A549 (cell line): ENCODE measurements around the gene SMAP1. TPM values are rescaled to one million over a fixed set of nuclear protein-coding genes. Genes with fewer than 3 reads are reported as not detected.

Source experiments
- ATAC-seq, 2 experiments: fragments of 200-7000 bp in 1 of 2; fragments of >200 bp in 1 of 2; cut with Nextera tagmentation in 1 of 2; cut with Tn5 transposase in 1 of 2; 3 replicates each; pipeline versions ENCODE4 v1.8.0 to v1.9.1; 2018 to 2020; ENCODE audit warnings: mild to moderate bottlenecking in 1 of 2, moderate library complexity in 1 of 2
- CTCF ChIA-PET: fragments of 300-600 bp; sonication (Branson Sonifier 250); formaldehyde crosslinking; extraction: SDS; loops from one replicate; lab custom pipeline; 2021; ENCODE audit warnings: antibody characterized with exemption, inconsistent platforms; lab: Yijun Ruan, JAX
- POLR2A ChIA-PET: fragments of 350-600 bp; formaldehyde crosslinking; extraction: SDS; loops from one replicate; lab custom pipeline; 2021; ENCODE audit warnings: antibody characterized with exemption, inconsistent platforms; lab: Yijun Ruan, JAX
- DNase-seq, 2 experiments: peaks; one replicate each; pipeline versions ENCODE4 v3.0.0 to v3.0.0-alpha.2; 2011 to 2016; ENCODE audit warnings: low read depth in 1 of 2, low spot score in 1 of 2
- FAIRE-seq: peaks from 2 replicates; lab custom pipeline; 2011; peaks lifted over from hg19 to GRCh38; lab: Jason Lieb, UNC
- H3K27ac ChIP-seq, 2 experiments: fragments of >200 bp; sonication (Bioruptor Twin); formaldehyde crosslinking; 3 replicates each; pipeline ENCODE4 v1.5.1; 2016 to 2017
- H3K4me1 ChIP-seq: fragments of >200 bp; sonication (Bioruptor Twin); formaldehyde crosslinking; 3 replicates; pipeline ENCODE4 v1.6.1; 2016
- H3K4me2 ChIP-seq: fragments of >200 bp; sonication (Bioruptor Twin); formaldehyde crosslinking; 3 replicates; pipeline ENCODE4 v1.6.1; 2016
- H3K4me3 ChIP-seq: fragments of >200 bp; sonication (Bioruptor Twin); formaldehyde crosslinking; 3 replicates; pipeline ENCODE4 v1.5.1; 2016
- H3K9me3 ChIP-seq: fragments of >200 bp; sonication (Bioruptor Twin); formaldehyde crosslinking; 3 replicates; pipeline ENCODE4 v1.6.1; 2016
- CEBPB ChIP-seq, 2 experiments: fragments of >200 bp in 1 of 2; sonication (Bioruptor Twin) in 1 of 2; formaldehyde crosslinking in 1 of 2; IDR thresholded peaks; 2 replicates each; pipeline ENCODE4 v1.6.1; 2012 to 2016
- CHD4 ChIP-seq: fragments of 200-600 bp; sonication (generic); IDR thresholded peaks from 2 replicates; pipeline ENCODE4 v1.6.1; 2016; ENCODE audit warnings: antibody characterized with exemption, mild to moderate bottlenecking, borderline replicate concordance
- CTCF ChIP-seq: fragments of >200 bp; sonication (Bioruptor Twin); formaldehyde crosslinking; IDR thresholded peaks from 3 replicates; pipeline ENCODE4 v1.5.1; 2016
- E2F6 ChIP-seq: IDR thresholded peaks from 2 replicates; pipeline ENCODE4 v1.6.1; 2012; ENCODE audit warnings: low read depth, borderline replicate concordance
- ELK1 ChIP-seq: fragments of 150-350 bp; IDR thresholded peaks from 2 replicates; pipeline ENCODE4 v1.6.1; 2014; ENCODE audit warnings: low read depth, mild to moderate bottlenecking, low read length
- FOSL2 ChIP-seq, 2 experiments: fragments of 450-650 bp in 1 of 2; fragments of >200 bp in 1 of 2; sonication (Bioruptor Twin) in 1 of 2; formaldehyde crosslinking; IDR thresholded peaks; 2 replicates each; pipeline versions ENCODE4 v1.5.0 to v1.6.1; 2016 to 2020; ENCODE audit warnings: mild to moderate bottlenecking in 1 of 2, moderate library complexity in 1 of 2
- FOXS1 ChIP-seq: fragments of 250-450 bp; sonication (Bioruptor Pico); IDR thresholded peaks from 2 replicates; pipeline ENCODE4 v1.5.0; 2020; ENCODE audit warnings: mild to moderate bottlenecking, moderate library complexity
- HDAC2 ChIP-seq: fragments of 200-600 bp; sonication (generic); IDR thresholded peaks from 2 replicates; pipeline ENCODE4 v1.6.1; 2016
- HES2 ChIP-seq: fragments of >200 bp; sonication (Bioruptor Twin); formaldehyde crosslinking; IDR thresholded peaks from 2 replicates; pipeline ENCODE4 v1.6.1; 2016
- HOXA7 ChIP-seq: fragments of 250-450 bp; sonication (Bioruptor Pico); IDR thresholded peaks from 2 replicates; pipeline ENCODE4 v1.5.0; 2020; ENCODE audit warnings: mild to moderate bottlenecking, moderate library complexity
- HOXB5 ChIP-seq: fragments of 250-450 bp; sonication (Bioruptor Pico); IDR thresholded peaks from 2 replicates; pipeline ENCODE4 v1.5.0; 2020; ENCODE audit warnings: mild to moderate bottlenecking, moderate library complexity
- JUNB ChIP-seq: fragments of >200 bp; sonication (Bioruptor Twin); formaldehyde crosslinking; IDR thresholded peaks from 2 replicates; pipeline ENCODE4 v1.6.1; 2016
- MAX ChIP-seq: IDR thresholded peaks from 2 replicates; pipeline ENCODE4 v1.6.1; 2012
- NFE2L2 ChIP-seq: fragments of 150-350 bp; conservative IDR thresholded peaks from 2 replicates; pipeline ENCODE4 v1.6.1; 2014; ENCODE audit warnings: low read length
- NPAS2 ChIP-seq: fragments of 250-450 bp; sonication (Bioruptor Pico); IDR thresholded peaks from 2 replicates; pipeline ENCODE4 v1.8.0; 2022; ENCODE audit warnings: mild to moderate bottlenecking, moderate library complexity, borderline replicate concordance
- NR3C1 ChIP-seq: fragments of >200 bp; sonication (Bioruptor Twin); formaldehyde crosslinking; IDR thresholded peaks from 3 replicates; pipeline ENCODE4 v1.6.1; 2017
- RARB ChIP-seq: fragments of 250-450 bp; sonication (Bioruptor Pico); IDR thresholded peaks from 2 replicates; pipeline ENCODE4 v1.8.0; 2021; ENCODE audit warnings: mild to moderate bottlenecking, moderate library complexity
- RNF2 ChIP-seq: fragments of 200-600 bp; sonication (generic); IDR thresholded peaks from 2 replicates; pipeline ENCODE4 v1.6.1; 2016; ENCODE audit warnings: low read depth, mild to moderate bottlenecking, antibody characterized with exemption, moderate library complexity, borderline replicate concordance
- SMC3 ChIP-seq: fragments of >200 bp; sonication (Bioruptor Twin); formaldehyde crosslinking; IDR thresholded peaks from 3 replicates; pipeline ENCODE4 v1.6.1; 2018; ENCODE audit warnings: inconsistent platforms
- SREBF2 ChIP-seq: fragments of 450-650 bp; IDR thresholded peaks from 2 replicates; pipeline ENCODE4 v1.6.1; 2014; ENCODE audit warnings: mild to moderate bottlenecking, moderate library complexity
- USF2 ChIP-seq: fragments of 450-650 bp; IDR thresholded peaks from 2 replicates; pipeline ENCODE4 v1.6.1; 2014; ENCODE audit warnings: antibody characterized with exemption
- WGBS: methylation state at CpG from one replicate; pipeline ENCODE4 v1.1.6; 2017; ENCODE audit errors: missing lambda C conversion rate; 5-methylcytosine and 5-hydroxymethylcytosine counted together
- polyA plus RNA-seq, 4 experiments: library from polyadenylated mRNA; depleted of rRNA in 3 of 4; stranded (reverse); fragments of >200 nt; fragmentation: RNase III in 1 of 4; extraction: RNeasy Plus Mini Kit Qiagen cat#74134 plus additional on column Dnase treatment in 1 of 4; gene quantifications; 2 replicates in 3 of 4; 3 replicates in 1 of 4; pipeline ENCODE4 v1.2.3, GENCODE V29; 2011 to 2017

SMAP1 gene
- polyA plus RNA-seq, 2 of the 4 experiments (the other 2 are of a cell fraction), result 15.6 to 27.8 TPM

- TF ChIP-seq ELK1 (no peak), USF2 (no peak), MAX (no peak), CHD4 (no peak)
Measured at GRCh38 chr6:70672549-70672948, 4.9 kb downstream of the SMAP1 start (continued).

- ATAC-seq (no peak), DNase-seq (no peak), FAIRE-seq (no peak)
- CTCF ChIA-PET, result interaction anchor here (1.2 to 1.7 kb wide), 4 partner anchors 9 to 211 kb away, joined by 3 to 7 read pairs (median 4); no protein-coding TSS in a partner anchor
- TF ChIP-seq USF2, result no peak
- no peak for TF ChIP-seq FOSL2 (IDR thresholded peaks at IDR 0.05)
- no peak for TF ChIP-seq FOSL2 (CRISPR knock-in tag; IDR thresholded peaks at IDR 0.05)
- TF ChIP-seq RARB (CRISPR knock-in tag), result no peak
- TF ChIP-seq SREBF2, result no peak
- no peak for TF ChIP-seq E2F6
- no peak for TF ChIP-seq RNF2
- no peak for TF ChIP-seq NR3C1
- TF ChIP-seq CTCF, result no peak
- no peak for TF ChIP-seq HOXA7
- TF ChIP-seq CHD4, result no peak
- TF ChIP-seq HDAC2, result no peak
- no peak for TF ChIP-seq SMC3
- no peak for TF ChIP-seq HOXB5 (CRISPR knock-in tag)
- no peak for TF ChIP-seq JUNB
- TF ChIP-seq NPAS2 (CRISPR knock-in tag), result no peak
- no peak for TF ChIP-seq ELK1
- TF ChIP-seq FOXS1 (CRISPR knock-in tag), result no peak
- no peak for TF ChIP-seq CEBPB (IDR thresholded peaks at IDR 0.05)
- no peak for TF ChIP-seq NFE2L2
- no peak for TF ChIP-seq HES2
- no peak overlapping the region for H3K4me2 ChIP-seq
- H3K27ac ChIP-seq, result no peak overlapping the region
- no peaks in the 10 kb centered on the region for H3K9me3 ChIP-seq
- POLR2A ChIA-PET, result no interaction called here
- WGBS, result 65% methylated on average over 2 of the region's 2 CpGs
- peaks cover 21% of the 10 kb centered on the region; the same call in 2 of the 3 replicates for H3K4me1 ChIP-seq
- H3K4me3 ChIP-seq, result no peak overlapping the region
Measured at GRCh38 chr6:70673054-70673453, 5.4 kb downstream of the SMAP1 start.
